DND-41 (cell line): ENCODE data around the gene OR2D3.
"Not testable (repeated sequence)": the region's sequence is repeated elsewhere in the genome, so short reads cannot be mapped to it uniquely, and the experiment has no call there.

ENCODE experiments used
- ATAC-seq: fragments of 200-7000 bp; cut with Tn5 transposase; 3 replicates; pipeline ENCODE4 v1.9.1; 2021; ENCODE audit warnings: low read depth; ENCODE audit not compliant: insufficient read depth
- DNase-seq: peaks from one replicate; pipeline ENCODE4 v3.0.0-alpha.2; 2020
- H2AFZ ChIP-seq: 2 replicates; pipeline ENCODE4 v1.6.0; 2012; ENCODE audit warnings: low read depth, low read length
- H3K27ac ChIP-seq: 2 replicates; pipeline ENCODE4 v1.5.1; 2012; ENCODE audit warnings: low read length, inconsistent platforms
- H3K27me3 ChIP-seq: fragments of 200-600 bp; sonication (generic); 2 replicates; pipeline ENCODE4 v1.6.0; 2012; ENCODE audit warnings: low read length, mild to moderate bottlenecking, inconsistent platforms; ENCODE audit not compliant: insufficient read depth, poor library complexity
- H3K36me3 ChIP-seq: 2 replicates; pipeline ENCODE4 v1.5.1; 2012; ENCODE audit warnings: low read length, inconsistent platforms; ENCODE audit not compliant: insufficient read depth
- H3K4me1 ChIP-seq: 2 replicates; pipeline ENCODE4 v1.5.1; 2012; ENCODE audit warnings: mild to moderate bottlenecking, low read length; ENCODE audit not compliant: insufficient read depth
- H3K4me2 ChIP-seq: 2 replicates; pipeline ENCODE4 v1.6.0; 2012; ENCODE audit warnings: mild to moderate bottlenecking, moderate library complexity, low read length, inconsistent platforms; ENCODE audit not compliant: insufficient read depth
- H3K4me3 ChIP-seq, 2 experiments: fragments of 200-600 bp in 1 of 2; shearing (Covaris generic) in 1 of 2; 2 replicates each; pipeline ENCODE4 v1.5.1; 2012 to 2016; ENCODE audit warnings: inconsistent platforms in 2 of 2, low read length in 2 of 2, mild to moderate bottlenecking in 2 of 2, low read depth in 1 of 2, moderate library complexity in 1 of 2
- H3K79me2 ChIP-seq: 2 replicates; pipeline ENCODE4 v1.6.0; 2012; ENCODE audit warnings: low read length, inconsistent platforms; ENCODE audit not compliant: insufficient read depth
- H3K9ac ChIP-seq: 2 replicates; pipeline ENCODE4 v1.6.0; 2012; ENCODE audit warnings: low read depth, mild to moderate bottlenecking, inconsistent platforms, low read length, moderate library complexity
- H3K9me3 ChIP-seq: 2 replicates; pipeline ENCODE4 v1.5.1; 2012; ENCODE audit warnings: low read length, moderate library complexity, mild to moderate bottlenecking, inconsistent platforms; ENCODE audit not compliant: insufficient read depth, severe bottlenecking
- H4K20me1 ChIP-seq: 2 replicates; pipeline ENCODE4 v1.6.0; 2012; ENCODE audit warnings: low read length; ENCODE audit not compliant: insufficient read depth
- CTCF ChIP-seq: IDR thresholded peaks from 2 replicates; pipeline ENCODE4 v1.5.1; 2012; ENCODE audit warnings: borderline replicate concordance, low read length, moderate library complexity, mild to moderate bottlenecking; ENCODE audit not compliant: poor library complexity, severe bottlenecking; ENCODE audit errors: extremely low read depth
- EZH2 ChIP-seq: IDR thresholded peaks from 3 replicates; pipeline ENCODE4 v1.6.1; 2012; ENCODE audit warnings: borderline replicate concordance, low read depth, mild to moderate bottlenecking, moderate library complexity, low read length, inconsistent platforms; ENCODE audit not compliant: severe bottlenecking

Gene OR2D3

GRCh38 chr11:6876325-6876724 is 44.5 kb upstream of the OR2D3 start, which contains the start of gene OR10A4:
Gene OR10A4 (plus strand): TSS chr11:6876625. CDS start chr11:6876648, 23 bp downstream.
- DNase-seq (no peak), ATAC-seq (no peak)
- no peaks in the 10 kb centered on the region for H4K20me1 ChIP-seq
- H3K4me1 ChIP-seq = no peaks in the 10 kb centered on the region
- H3K4me2 ChIP-seq = no peak within 1 kb of the TSS
- H3K79me2 ChIP-seq = no peaks in the 10 kb centered on the region
- H3K9ac ChIP-seq = no peak within 1 kb of the TSS
- H3K27ac ChIP-seq = no peak within 1 kb of the TSS
- no peak within 1 kb of the TSS for H3K4me3 ChIP-seq
- no peaks in the 10 kb centered on the region for H3K36me3 ChIP-seq
- no peak within 1 kb of the TSS for H2AFZ ChIP-seq
- H3K9me3 ChIP-seq = no peaks in the 10 kb centered on the region
- H3K27me3 ChIP-seq = no peaks in the 10 kb centered on the region
- TF ChIP-seq CTCF (no peak), EZH2 (no peak)

GRCh38 chr11:6876914-6877313 is 43.9 kb upstream of the OR2D3 start:
- no peak overlapping the region for H3K9ac ChIP-seq
- H3K27ac ChIP-seq = no peak overlapping the region
- no peak overlapping the region for H3K4me3 ChIP-seq
- TF ChIP-seq CTCF (no peak), EZH2 (no peak)
- ATAC-seq = no peak
- no peaks in the 10 kb centered on the region for H3K9me3 ChIP-seq
- H3K79me2 ChIP-seq = no peaks in the 10 kb centered on the region
- no peak overlapping the region for H2AFZ ChIP-seq
- H3K36me3 ChIP-seq = no peaks in the 10 kb centered on the region
- no peaks in the 10 kb centered on the region for H4K20me1 ChIP-seq
- H3K4me1 ChIP-seq = no peaks in the 10 kb centered on the region
- no peak for DNase-seq
- H3K27me3 ChIP-seq = no peaks in the 10 kb centered on the region
- H3K4me2 ChIP-seq = no peak overlapping the region

- H3K27me3 ChIP-seq = no peaks in the 10 kb centered on the region
- H2AFZ ChIP-seq = no peak overlapping the region
- DNase-seq (no peak), ATAC-seq (no peak)
- H3K4me2 ChIP-seq = no peak overlapping the region
- no peak overlapping the region for H3K4me3 ChIP-seq
- TF ChIP-seq CTCF = no peak
- no peak for TF ChIP-seq EZH2
- H4K20me1 ChIP-seq = no peaks in the 10 kb centered on the region
- H3K79me2 ChIP-seq = no peaks in the 10 kb centered on the region
- H3K36me3 ChIP-seq = no peaks in the 10 kb centered on the region
- no peaks in the 10 kb centered on the region for H3K9me3 ChIP-seq
- H3K27ac ChIP-seq = no peak overlapping the region
- H3K9ac ChIP-seq = no peak overlapping the region
- no peaks in the 10 kb centered on the region for H3K4me1 ChIP-seq
Measured at GRCh38 chr11:6882751-6883150, 38.1 kb upstream of the OR2D3 start.

GRCh38 chr11:6887711-6888110 is 33.1 kb upstream of the OR2D3 start:
- not testable (repeated sequence) for H3K4me3 ChIP-seq, H3K27ac ChIP-seq, H3K4me1 ChIP-seq, H3K9me3 ChIP-seq, H3K9ac ChIP-seq, H4K20me1 ChIP-seq, H2AFZ ChIP-seq, H3K4me2 ChIP-seq, H3K27me3 ChIP-seq, DNase-seq, H3K79me2 ChIP-seq, H3K36me3 ChIP-seq, ATAC-seq
